Neuronal stem cell (in vitro differentiated cells): ENCODE data around the gene PELO.

Experiments used
- DNase-seq: peaks from one replicate; pipeline ENCODE4 v3.0.0-alpha.2; 2013; ENCODE audit warnings: low spot score
- H2AFZ ChIP-seq: one replicate; pipeline ENCODE4 v1.6.1; 2013; ENCODE audit warnings: mild to moderate bottlenecking, low read length, inconsistent platforms
- H2AK5ac ChIP-seq: 2 replicates; pipeline ENCODE4 v1.6.1; 2013; ENCODE audit warnings: low read depth, mild to moderate bottlenecking, inconsistent platforms, low read length, moderate library complexity, mixed read lengths
- H2BK120ac ChIP-seq: 2 replicates; pipeline ENCODE4 v1.6.1; 2013; ENCODE audit warnings: low read depth, mild to moderate bottlenecking, inconsistent platforms, low read length, moderate library complexity, mixed read lengths
- H2BK12ac ChIP-seq: one replicate; pipeline ENCODE4 v1.6.1; 2013; ENCODE audit warnings: low read length, inconsistent platforms
- H2BK15ac ChIP-seq: 2 replicates; pipeline ENCODE4 v1.6.1; 2013; ENCODE audit warnings: mild to moderate bottlenecking, low read length, inconsistent platforms, mixed read lengths
- H2BK5ac ChIP-seq: one replicate; pipeline ENCODE4 v1.6.1; 2013; ENCODE audit warnings: inconsistent platforms, mild to moderate bottlenecking, low read length, moderate library complexity
- H3K14ac ChIP-seq: one replicate; pipeline ENCODE4 v1.6.1; 2013; ENCODE audit warnings: low read length, inconsistent platforms
- H3K18ac ChIP-seq: 2 replicates; pipeline ENCODE4 v1.6.1; 2013; ENCODE audit warnings: low read length, inconsistent platforms
- H3K23ac ChIP-seq: 2 replicates; pipeline ENCODE4 v1.6.1; 2013; ENCODE audit warnings: low read depth, mild to moderate bottlenecking, mixed read lengths, low read length, inconsistent platforms; ENCODE audit not compliant: poor library complexity
- H3K27ac ChIP-seq: replicated peaks from 3 replicates; pipeline ENCODE4 v1.5.1; 2013; ENCODE audit warnings: low read length, inconsistent platforms
- H3K27me3 ChIP-seq, 3 experiments: 2 replicates each; pipeline ENCODE4 v1.6.1; 2013; ENCODE audit warnings: low read length in 3 of 3, mild to moderate bottlenecking in 2 of 3, inconsistent platforms in 1 of 3, low read depth in 1 of 3, mixed read lengths in 1 of 3, moderate library complexity in 1 of 3; ENCODE audit not compliant: control insufficient read depth in 3 of 3, insufficient read depth in 3 of 3
- H3K36me3 ChIP-seq, 2 donors: replicated peaks in 1 of 2; 2 replicates each; pipeline ENCODE4 v1.6.1; 2013; ENCODE audit warnings: low read length in 2 of 2; ENCODE audit not compliant: control insufficient read depth in 2 of 2, insufficient read depth in 2 of 2
- H3K4ac ChIP-seq: 2 replicates; pipeline ENCODE4 v1.6.1; 2013; ENCODE audit warnings: inconsistent platforms, mild to moderate bottlenecking, low read length, moderate library complexity
- H3K4me1 ChIP-seq, 2 donors: 1 replicate in 1 of 2; 2 replicates in 1 of 2; pipeline ENCODE4 v1.6.1; 2013; ENCODE audit warnings: low read length in 2 of 2, low read depth in 1 of 2; ENCODE audit not compliant: control insufficient read depth in 2 of 2, insufficient read depth in 1 of 2
- H3K4me2 ChIP-seq: one replicate; pipeline ENCODE4 v1.6.1; 2013; ENCODE audit warnings: mild to moderate bottlenecking, low read length, inconsistent platforms; ENCODE audit not compliant: insufficient read depth, poor library complexity, severe bottlenecking
- H3K4me3 ChIP-seq, 2 donors: 2 replicates each; pipeline ENCODE4 v1.5.1; 2013; ENCODE audit warnings: low read length in 2 of 2, mild to moderate bottlenecking in 2 of 2, inconsistent platforms in 1 of 2, moderate library complexity in 1 of 2
- H3K79me1 ChIP-seq: one replicate; pipeline ENCODE4 v1.6.1; 2013; ENCODE audit warnings: low read depth, mild to moderate bottlenecking, inconsistent platforms, low read length, moderate library complexity
- H3K9ac ChIP-seq: one replicate; pipeline ENCODE4 v1.6.1; 2013; ENCODE audit warnings: mild to moderate bottlenecking, low read depth, low read length, inconsistent platforms; ENCODE audit not compliant: poor library complexity
- H3K9me3 ChIP-seq, 2 donors: replicated peaks in 1 of 2; 2 replicates each; pipeline versions ENCODE3 to v1.6.1; 2013; ENCODE audit warnings: low read length in 2 of 2, mild to moderate bottlenecking in 2 of 2, inconsistent platforms in 1 of 2, low read depth in 1 of 2, mixed read lengths in 1 of 2, moderate library complexity in 1 of 2; ENCODE audit not compliant: control insufficient read depth in 2 of 2, insufficient read depth in 1 of 2
- H4K8ac ChIP-seq: one replicate; pipeline ENCODE4 v1.6.1; 2013; ENCODE audit warnings: low read depth, mild to moderate bottlenecking, inconsistent platforms, low read length, moderate library complexity
- H4K91ac ChIP-seq: one replicate; pipeline ENCODE4 v1.6.1; 2013; ENCODE audit warnings: low read length, low read depth, mild to moderate bottlenecking, inconsistent platforms; ENCODE audit not compliant: poor library complexity
- WGBS, 2 donors: extraction: QIAGEN DNeasy Blood & Tissue Kit; methylation state at CpG; one replicate each; pipeline ENCODE4 v1.1.7; 2013; ENCODE audit warnings: missing lambda C conversion rate in 2 of 2, mixed read lengths in 1 of 2; ENCODE audit not compliant: insufficient read length in 2 of 2, insufficient replicate concordance in 1 of 2; ENCODE audit errors: extremely low coverage in 2 of 2; 5-methylcytosine and 5-hydroxymethylcytosine counted together

PELO gene

DNA sequence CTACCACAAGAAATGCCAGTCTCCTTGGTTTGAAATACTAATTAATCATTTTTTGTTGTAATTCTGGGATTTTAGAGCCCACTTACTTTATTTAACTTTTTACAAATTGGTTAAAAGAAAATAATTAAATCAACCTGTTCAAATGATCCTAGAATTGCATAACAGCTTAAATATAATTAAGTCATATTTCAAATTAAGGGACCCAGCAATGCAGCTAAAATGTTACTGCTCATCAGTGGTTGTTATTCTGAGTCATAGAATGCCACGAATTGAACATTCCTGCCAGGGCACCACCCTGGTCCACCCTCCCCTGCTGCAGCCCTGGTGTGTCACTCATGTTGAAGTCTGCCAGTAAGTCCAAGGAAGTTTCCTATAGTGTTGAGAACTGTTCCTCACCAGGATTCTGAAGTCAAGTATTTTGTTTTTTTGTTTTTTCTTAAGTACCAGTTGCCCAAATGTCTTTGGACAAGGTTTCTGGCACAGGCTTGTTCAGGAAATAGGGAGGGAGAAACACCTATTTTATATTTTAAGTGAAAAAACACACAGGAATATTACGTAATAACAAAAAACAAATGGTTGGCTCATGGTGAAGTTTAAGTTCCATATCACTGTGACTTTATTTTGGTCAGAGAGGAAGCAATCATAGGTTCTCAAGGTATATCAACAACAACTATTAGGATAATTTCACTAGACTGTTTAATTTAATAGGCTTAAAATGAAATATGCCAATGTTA lies 4.3 kb upstream of the PELO start:
- H3K9me3 ChIP-seq: peaks cover 0 to 2% of the 10 kb centered on the region in 2 donors
- H3K4me3 ChIP-seq: no peak overlapping the region
- no peak overlapping the region for H4K8ac ChIP-seq
- H3K4ac ChIP-seq: no peak overlapping the region
- no peak overlapping the region for H2BK120ac ChIP-seq
- no peak overlapping the region for H3K14ac ChIP-seq
- peaks cover 0 to 18% (median 0%) of the 10 kb centered on the region in 3 experiments for H3K27me3 ChIP-seq
- H3K4me1 ChIP-seq: peaks cover 0 to 4% of the 10 kb centered on the region in 2 donors
- H2BK5ac ChIP-seq: no peak overlapping the region
- WGBS, 2 donors: no CpG with 5 or more reads among the region's 2 CpGs
- H3K36me3 ChIP-seq: no peaks in the 10 kb centered on the region
- H3K23ac ChIP-seq: no peak overlapping the region
- no peak overlapping the region for H3K18ac ChIP-seq
- no peak overlapping the region for H2AK5ac ChIP-seq
- no peak overlapping the region for H4K91ac ChIP-seq
- H2BK15ac ChIP-seq: no peak overlapping the region
- no peak for DNase-seq
- no peak overlapping the region for H2BK12ac ChIP-seq
- H3K27ac ChIP-seq: no peak overlapping the region
- H3K79me1 ChIP-seq: no peaks in the 10 kb centered on the region
- no peak overlapping the region for H3K4me2 ChIP-seq
- no peak overlapping the region for H3K9ac ChIP-seq
- H2AFZ ChIP-seq: no peak overlapping the region

DNA sequence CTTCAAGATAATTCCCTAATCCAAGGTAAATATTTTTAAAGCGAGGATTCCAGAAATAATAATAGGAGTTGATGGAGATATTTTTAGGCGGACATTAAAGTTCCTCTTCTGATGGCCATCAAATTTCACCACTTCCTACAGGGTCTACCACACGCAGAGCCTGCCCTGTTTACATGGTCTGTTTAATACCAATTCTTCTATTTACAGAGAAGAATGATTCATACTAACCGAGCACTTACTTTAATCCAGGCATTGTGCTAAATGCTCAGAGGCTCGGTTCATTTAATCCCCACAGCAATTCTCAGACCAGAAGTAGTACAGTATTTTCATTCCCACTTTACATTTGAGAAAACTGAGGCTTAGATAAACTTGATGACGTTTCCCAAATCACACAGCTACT lies 3.0 kb upstream of the PELO start:
- Histone ChIP-seq H3K4me1 (peaks cover 0 to 5% of the 10 kb centered on the region in 2 donors), H3K18ac (no peak overlapping the region), H3K4me3 (no peak overlapping the region), H3K79me1 (no peaks in the 10 kb centered on the region), H2AK5ac (no peak overlapping the region), H3K9ac (no peak overlapping the region), H2BK120ac (no peak overlapping the region), H2BK12ac (no peak overlapping the region), H4K8ac (no peak overlapping the region), H3K4me2 (no peak overlapping the region), H4K91ac (no peak overlapping the region), H2AFZ (no peak overlapping the region), H3K23ac (no peak overlapping the region), H2BK5ac (no peak overlapping the region), H3K4ac (no peak overlapping the region), H3K27me3 (peaks cover 0 to 28% (median 0%) of the 10 kb centered on the region in 3 experiments), H3K27ac (no peak overlapping the region), H3K9me3 (no peaks in the 10 kb centered on the region), H3K36me3 (no peaks in the 10 kb centered on the region), H3K14ac (no peak overlapping the region), H2BK15ac (no peak overlapping the region)
- no CpG with 5 or more reads among the region's 6 CpGs for WGBS, 2 donors
- DNase-seq: no peak

GRCh38 chr5:52786391-52786790 lies 1.3 kb upstream of the PELO start:
- no CpG with 5 or more reads among the region's 4 CpGs for WGBS, 2 donors
- H2AK5ac ChIP-seq: no peak overlapping the region
- no peak overlapping the region for H3K23ac ChIP-seq
- peaks cover 0 to 31% (median 0%) of the 10 kb centered on the region in 3 experiments for H3K27me3 ChIP-seq
- no peak overlapping the region for H2BK5ac ChIP-seq
- H2BK12ac ChIP-seq: no peak overlapping the region
- H4K91ac ChIP-seq: no peak overlapping the region
- no peak overlapping the region for H4K8ac ChIP-seq
- no peak overlapping the region for H3K4me3 ChIP-seq
- H3K4me1 ChIP-seq: peaks cover 0 to 5% of the 10 kb centered on the region in 2 donors
- no peak for DNase-seq
- no peak overlapping the region for H3K27ac ChIP-seq
- H3K79me1 ChIP-seq: no peaks in the 10 kb centered on the region
- no peak overlapping the region for H2AFZ ChIP-seq
- H3K36me3 ChIP-seq: no peaks in the 10 kb centered on the region
- H3K14ac ChIP-seq: no peak overlapping the region
- H2BK120ac ChIP-seq: no peak overlapping the region
- no peaks in the 10 kb centered on the region for H3K9me3 ChIP-seq
- no peak overlapping the region for H3K4ac ChIP-seq
- H2BK15ac ChIP-seq: no peak overlapping the region
- H3K4me2 ChIP-seq: no peak overlapping the region
- no peak overlapping the region for H3K9ac ChIP-seq
- H3K18ac ChIP-seq: no peak overlapping the region

DNA sequence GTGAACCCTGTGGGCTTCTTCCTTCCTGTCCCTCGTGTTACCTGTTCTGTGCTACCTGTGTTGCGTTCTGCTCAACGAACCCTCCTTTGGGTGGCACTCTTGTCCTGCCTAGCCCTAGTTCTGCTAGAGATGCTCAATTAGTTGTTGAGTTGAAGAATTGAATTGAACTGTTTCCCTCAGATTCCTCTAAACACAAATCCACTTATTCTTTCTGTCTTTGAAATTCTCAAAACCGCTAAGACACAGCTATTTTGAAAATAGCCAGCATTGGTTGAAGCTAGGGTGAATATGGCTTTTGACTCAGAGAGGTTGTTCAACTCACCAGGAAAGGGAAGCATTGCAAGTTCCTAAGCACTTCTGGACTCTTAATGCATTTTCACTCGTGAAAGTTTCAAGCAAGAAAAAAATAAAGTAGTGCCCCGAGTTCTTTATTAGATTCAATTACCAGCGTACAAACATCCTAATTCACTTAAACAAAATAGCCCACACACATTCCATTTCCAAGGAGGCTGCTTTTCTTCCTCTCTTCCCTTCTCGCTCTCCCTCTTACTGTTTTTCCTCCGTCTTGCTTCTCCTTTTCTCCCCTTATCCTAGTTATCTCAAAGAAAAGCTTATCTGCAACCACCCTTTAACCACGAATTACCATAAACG lies 642 bp upstream of the PELO start:
- Histone ChIP-seq H3K4ac (no peak overlapping the region), H2AK5ac (no peak overlapping the region), H3K4me1 (peaks cover 0 to 5% of the 10 kb centered on the region in 2 donors), H3K4me3 (no peak overlapping the region), H2BK120ac (no peak overlapping the region), H3K14ac (no peak overlapping the region), H3K18ac (no peak overlapping the region), H3K9me3 (no peaks in the 10 kb centered on the region), H2AFZ (no peak overlapping the region), H3K36me3 (no peaks in the 10 kb centered on the region), H3K23ac (no peak overlapping the region), H2BK15ac (no peak overlapping the region), H4K8ac (no peak overlapping the region), H2BK12ac (no peak overlapping the region), H2BK5ac (no peak overlapping the region), H3K4me2 (peak overlapping the region; percentile 97), H3K9ac (no peak overlapping the region), H4K91ac (no peak overlapping the region), H3K27ac (no peak overlapping the region), H3K79me1 (no peaks in the 10 kb centered on the region), H3K27me3 (peaks cover 0 to 31% (median 0%) of the 10 kb centered on the region in 3 experiments)
- DNase-seq: no peak
- WGBS, 2 donors: no CpG with 5 or more reads among the region's 11 CpGs
